HG03354 (cell line): ENCODE data around the gene OR6V1.

ENCODE experiments used
- ATAC-seq: cut with Tn5 transposase; IDR thresholded peaks from one replicate; pipeline ENCODE4 v1.9.1; 2021; ENCODE audit warnings: mild to moderate bottlenecking; ENCODE audit not compliant: unreplicated experiment, poor library complexity, severe bottlenecking

The OR6V1 gene, protein sequence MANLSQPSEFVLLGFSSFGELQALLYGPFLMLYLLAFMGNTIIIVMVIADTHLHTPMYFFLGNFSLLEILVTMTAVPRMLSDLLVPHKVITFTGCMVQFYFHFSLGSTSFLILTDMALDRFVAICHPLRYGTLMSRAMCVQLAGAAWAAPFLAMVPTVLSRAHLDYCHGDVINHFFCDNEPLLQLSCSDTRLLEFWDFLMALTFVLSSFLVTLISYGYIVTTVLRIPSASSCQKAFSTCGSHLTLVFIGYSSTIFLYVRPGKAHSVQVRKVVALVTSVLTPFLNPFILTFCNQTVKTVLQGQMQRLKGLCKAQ

DNA sequence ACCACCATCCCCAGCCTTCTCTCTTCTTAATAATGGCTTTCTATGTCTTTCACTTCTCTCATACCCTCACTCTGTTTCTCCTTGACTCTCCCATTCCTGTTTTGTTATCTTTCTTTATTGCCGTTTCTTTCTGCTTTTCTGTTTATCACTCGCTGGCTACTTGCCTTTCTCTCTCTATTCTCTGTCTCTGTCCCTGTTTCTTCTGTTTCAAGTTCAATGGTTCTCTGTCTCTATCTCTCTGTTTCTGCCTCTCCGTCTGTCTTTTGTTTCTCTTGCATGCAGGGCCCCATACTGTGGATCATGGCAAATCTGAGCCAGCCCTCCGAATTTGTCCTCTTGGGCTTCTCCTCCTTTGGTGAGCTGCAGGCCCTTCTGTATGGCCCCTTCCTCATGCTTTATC lies at the start of gene OR6V1:
OR6V1 (plus strand) TSS at position 301 of the 400 bp plus-strand sequence; CDS start at position 301, 0 bp downstream.
- no peak for ATAC-seq

DNA sequence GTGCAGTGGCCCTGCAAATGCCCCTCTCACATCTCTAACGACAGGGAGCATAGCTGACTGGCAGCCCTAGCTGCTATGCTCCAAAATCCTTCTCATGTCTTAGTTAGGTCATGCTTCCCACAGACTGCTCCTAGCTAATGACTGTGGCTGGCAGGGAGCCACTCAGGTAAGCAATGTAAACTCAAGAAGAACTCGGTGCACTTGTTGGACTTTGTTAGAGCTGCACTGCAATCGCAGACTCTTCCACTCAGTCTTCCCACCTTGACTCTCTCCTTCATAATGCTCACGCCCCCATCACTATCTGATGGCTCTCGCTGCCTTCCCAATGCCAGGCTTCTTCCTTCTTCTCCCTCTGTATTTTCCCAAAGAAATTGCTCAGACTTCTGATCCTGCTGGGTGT lies 49.2 kb upstream of the OR6V1 start:
- no peak for ATAC-seq

DNA sequence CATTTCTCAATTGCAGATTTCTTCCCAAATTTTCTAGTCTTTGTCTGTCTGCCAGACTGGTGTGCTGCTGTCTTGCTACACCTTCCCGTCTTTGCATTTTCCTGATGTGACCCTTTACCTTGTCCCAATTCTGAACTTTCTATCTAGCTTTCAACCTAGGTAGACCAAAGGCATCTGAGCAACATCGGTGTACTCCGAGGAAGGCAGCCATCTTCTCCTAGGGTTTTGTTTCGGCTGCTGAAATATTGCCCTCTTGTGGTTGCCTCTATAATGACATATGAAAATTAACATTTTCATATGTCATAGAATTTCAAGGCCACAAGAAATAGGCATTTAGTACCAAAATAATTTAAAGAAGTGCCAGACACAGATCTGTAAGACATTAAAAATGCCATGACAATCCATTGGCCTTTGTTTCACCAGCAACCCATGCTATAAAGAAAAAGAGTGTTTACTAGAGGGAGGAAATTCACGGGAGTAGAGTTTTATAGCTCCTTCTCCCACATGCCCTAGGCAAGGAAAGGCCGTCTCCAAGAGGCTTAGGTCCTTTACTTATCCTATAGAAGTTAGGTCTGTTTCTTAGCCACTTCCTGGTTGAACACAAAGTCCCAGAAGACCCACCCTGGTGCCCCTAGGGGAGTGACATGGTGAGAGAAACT lies 48.6 kb upstream of the OR6V1 start:
- ATAC-seq, result peak; percentile 71

DNA sequence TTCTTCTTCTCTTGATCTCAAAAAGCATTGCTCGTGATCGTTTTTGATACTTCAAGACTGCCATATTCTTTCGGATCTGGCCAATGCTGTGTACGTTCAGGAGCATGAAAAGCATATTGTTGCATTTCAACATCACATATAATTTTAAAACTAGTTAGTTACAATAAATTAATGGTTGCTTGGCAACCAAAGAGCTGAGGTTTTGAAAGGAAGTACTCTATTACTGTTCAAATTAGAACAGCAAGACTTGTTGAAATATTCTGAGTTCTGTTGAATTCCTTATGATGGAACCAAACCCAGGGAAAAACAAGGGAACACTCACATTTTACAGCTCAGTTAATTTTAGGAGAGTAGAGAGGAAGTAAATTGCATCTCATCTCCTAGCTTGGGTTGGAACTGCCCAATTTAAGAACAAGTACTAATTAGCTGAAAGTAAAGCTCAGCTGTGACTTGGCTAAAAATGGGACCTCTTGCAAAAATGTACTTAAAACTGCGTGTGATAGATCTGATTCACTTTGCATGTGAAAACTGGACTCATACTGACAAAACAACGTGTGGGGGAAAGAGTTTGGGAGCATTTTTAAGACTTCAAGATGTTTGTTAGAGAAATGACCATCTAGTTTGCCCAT lies 46.4 kb upstream of the OR6V1 start:
- no peak for ATAC-seq

DNA sequence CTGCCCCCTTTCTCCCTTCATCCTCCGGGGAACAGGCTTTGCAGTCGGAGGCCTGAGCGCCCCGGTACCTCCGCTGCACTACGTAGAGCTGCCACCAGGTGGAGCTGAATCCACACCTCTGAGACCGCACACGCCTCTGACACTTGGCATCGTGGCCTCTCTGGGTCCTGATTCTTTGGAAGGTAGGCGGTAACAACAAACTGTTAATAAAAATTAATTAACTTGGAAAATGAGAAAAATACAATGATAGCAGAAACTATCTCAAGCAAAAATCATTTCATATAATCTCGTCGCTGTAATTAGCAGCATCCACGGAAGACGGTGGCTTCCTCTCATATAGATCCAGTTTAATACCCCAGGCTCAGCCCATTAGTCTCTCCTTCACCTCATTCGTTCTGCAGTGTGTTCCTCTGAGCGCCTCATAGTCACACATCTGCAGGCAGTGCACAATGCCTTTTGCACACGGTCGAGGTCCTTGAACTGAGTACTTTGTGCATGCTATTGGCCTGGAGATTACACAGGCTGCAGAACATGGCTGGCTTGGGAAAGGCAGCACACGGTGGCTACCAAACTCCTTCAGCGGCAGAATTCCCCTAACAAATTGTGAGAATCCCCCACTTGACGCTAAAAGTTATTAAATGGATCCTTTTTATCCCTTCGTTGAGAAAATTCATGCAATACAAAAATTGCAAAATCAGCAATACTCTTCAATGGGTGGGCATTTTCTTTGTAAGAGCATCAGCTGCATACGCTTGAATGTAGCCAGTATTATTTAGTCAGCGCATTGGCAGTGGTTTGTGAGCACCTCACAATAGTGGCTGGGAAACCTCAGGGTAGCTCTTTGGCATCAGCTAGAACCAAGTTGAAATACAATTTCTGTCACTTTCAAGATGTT lies 43.9 kb upstream of the OR6V1 start:
- peak; percentile 90 for ATAC-seq

DNA sequence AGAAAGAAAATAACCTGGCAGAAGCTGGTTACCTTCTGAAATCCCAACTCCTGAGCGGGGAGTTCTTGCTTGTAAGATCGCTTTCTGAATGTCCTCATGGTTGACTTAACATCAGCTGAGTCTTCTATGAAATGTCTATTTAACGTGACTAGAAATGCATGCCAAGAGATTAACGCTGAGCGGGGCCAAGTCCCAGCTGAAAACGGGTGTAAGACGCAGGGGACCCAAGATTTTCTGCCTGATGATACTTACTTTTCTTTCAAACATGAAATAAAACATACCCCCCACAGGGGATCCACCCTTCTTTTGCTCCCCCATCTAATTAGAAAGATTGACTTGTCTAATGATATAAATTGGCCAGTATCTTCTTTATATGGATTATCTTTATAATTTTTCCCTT lies 40.1 kb upstream of the OR6V1 start:
- no peak for ATAC-seq

DNA sequence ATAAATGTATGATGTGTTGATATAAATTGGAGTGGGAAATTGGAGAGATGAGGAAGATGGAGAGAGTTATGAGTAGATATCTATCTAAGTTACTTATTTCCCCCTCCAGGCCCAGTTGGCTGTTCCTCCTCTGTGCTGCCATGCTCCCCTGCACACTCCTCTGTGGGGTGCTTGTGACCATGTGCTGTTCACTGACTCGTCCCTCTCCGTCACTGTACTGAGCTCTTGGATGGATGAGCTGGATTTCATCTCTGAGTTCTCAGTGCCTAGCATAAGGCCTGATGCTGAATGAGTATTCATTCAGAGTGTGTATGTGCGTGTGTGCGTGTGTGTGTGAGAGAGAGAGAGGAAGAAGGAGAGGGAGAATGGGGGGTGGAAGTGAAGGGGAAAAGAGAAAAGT lies 39.7 kb upstream of the OR6V1 start:
- ATAC-seq, result no peak

DNA sequence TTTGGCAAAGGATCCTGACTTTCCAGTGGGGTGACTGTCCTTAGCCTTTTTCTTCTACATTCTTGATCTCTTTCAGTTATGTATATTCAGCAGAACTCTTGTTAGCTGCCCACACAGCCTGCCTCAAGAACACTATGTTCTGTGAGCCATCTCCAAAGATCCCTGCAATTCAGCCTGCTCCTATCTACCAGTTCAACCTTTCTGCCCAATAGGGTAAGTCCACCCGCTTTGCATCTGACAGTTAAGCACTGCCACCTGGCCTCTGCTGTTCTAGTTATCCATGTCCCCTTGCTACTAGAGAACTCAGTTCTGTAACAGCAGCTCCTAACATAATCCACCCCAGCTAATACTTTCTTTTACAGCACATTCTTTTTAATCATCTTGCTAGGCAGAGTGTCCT lies 38.7 kb upstream of the OR6V1 start:
- ATAC-seq, result no peak

DNA sequence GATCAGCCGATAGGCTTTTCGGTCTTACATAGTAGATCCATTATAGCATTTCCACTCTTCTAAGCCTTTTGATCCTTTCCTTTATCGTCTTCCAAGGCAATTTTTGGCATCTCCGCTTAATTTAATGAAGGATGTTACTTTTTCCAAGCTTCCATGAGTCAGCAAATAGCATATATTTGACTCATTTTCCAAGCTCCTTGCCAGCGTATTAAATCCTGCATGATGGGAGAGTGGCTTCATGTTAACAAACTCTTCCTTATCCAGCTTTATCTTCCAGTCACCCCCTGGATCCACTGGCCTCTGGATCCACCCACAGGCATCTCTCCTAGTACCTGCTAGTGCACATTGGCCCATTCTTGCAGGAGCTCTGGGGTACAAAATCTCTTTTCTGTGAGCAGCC lies 38.2 kb upstream of the OR6V1 start:
- no peak for ATAC-seq

DNA sequence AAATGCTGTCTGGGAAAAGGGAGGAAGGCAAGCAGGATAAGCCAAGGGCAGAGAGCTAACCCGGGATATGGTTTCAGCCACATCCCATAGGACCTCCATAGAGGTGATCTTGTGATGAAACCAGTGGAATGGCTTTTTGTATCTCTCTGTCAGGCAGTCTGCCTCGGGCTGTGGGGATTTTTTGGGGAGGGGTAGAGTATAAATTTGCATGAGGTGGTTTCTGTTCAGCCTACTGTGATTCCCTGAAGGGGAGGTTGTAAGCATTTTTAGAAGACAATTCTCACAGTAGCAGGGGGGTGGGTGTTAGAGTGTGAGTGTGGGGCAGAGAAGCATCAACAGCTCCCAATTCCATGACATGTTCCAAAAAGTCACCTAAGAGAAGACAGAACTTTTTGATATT lies 37.1 kb upstream of the OR6V1 start:
- ATAC-seq, result peak; percentile 97

DNA sequence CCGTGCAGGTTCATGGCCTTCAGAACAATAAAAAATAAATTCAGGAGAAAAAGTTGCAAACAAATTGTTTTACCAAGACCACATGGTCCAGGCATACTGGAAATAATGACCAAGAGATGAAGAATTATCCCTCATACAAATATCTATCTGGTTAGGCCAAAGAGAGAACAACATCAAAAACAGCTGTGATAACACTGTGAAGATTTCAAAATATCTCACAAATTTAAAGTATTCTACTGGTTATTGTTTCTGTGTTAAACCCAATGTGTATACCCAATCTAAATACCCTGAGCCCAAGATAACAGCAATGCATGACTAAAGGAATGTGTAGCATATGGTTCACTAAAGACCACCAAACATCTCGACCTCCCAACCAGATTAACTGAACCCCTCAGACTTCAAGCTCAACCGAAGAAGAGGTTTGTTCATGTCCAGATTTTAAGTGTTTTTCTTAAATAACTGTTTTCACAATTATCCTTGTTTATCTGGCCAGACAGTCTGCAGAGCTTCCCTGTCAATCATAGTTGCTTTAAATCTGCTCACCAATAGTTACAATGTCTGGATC lies 36.1 kb upstream of the OR6V1 start:
- ATAC-seq, result no peak

DNA sequence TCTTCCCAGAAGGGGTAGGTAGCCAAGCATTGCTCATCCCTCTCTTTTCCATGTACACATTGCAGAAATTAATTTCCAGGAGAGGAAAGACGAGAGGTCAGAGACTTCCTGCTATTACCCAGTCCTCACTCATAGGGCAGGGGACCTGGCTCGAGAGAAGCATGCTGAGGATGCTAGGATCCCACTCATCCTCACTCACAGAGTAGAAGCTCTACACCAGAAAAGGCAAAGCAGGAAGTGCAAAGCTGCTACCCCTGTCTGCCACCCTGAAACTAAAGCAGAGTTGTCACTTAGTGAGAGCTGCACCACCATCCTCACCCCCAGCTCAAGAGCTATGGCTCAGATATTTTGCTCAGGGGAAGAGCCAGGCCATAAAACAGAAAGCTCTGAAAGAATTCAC lies 35.1 kb upstream of the OR6V1 start:
- ATAC-seq, result no peak

DNA sequence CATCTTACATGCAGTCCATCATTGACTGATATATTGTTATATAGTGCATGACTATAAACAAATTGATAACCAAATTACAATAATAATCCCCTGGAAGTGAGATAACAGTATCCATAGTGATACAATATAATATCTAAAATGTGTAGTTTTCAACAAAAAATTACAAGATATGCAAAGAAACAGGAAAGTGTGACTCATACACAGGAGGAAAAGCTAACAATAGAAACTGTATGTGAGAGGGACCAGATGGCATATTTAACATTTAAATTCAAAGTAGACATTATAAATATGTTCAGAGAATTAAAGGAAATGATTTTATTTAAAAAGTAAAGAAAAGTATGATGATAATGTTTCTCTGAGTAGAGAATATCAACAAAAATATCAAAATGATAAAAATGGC lies 33.2 kb upstream of the OR6V1 start:
- ATAC-seq, result no peak

DNA sequence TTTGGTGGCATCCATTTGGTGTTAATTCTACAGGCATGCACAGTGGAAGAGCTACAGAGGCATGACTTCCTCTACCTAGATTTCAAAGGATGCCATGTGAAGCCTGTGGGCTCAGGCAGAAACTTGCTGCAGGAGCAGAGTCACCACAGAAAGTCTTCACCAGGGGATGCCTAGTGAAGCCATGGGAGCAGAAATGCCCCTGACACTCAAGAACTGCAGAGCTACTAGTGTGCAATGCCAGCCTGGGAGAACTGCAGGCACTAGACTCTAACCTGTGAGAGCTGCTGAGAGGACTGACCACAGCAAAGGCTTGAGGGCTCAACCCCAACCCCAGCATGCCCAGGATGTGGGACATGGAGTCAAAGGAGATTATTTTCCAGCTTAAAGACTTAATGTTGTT lies 29.1 kb upstream of the OR6V1 start:
- ATAC-seq, result no peak

DNA sequence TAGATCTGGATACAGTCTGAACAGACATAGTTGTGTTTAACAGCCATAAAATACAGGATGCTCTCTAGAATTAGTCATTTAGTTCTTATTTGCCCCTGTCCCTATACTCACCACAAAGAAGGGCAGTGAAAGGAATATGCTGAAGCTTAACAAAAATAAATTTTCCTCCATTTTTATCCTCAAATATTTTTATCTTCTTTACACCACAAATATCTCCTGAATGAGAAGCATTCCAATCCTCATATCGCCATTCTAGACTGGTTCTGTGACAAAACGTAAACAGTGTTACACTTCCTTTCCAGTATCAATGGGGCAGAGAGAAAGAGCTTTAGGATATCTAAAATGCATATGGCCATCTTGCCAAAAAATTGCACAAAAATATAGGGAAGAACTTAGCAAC lies 26.8 kb upstream of the OR6V1 start:
- ATAC-seq, result no peak

DNA sequence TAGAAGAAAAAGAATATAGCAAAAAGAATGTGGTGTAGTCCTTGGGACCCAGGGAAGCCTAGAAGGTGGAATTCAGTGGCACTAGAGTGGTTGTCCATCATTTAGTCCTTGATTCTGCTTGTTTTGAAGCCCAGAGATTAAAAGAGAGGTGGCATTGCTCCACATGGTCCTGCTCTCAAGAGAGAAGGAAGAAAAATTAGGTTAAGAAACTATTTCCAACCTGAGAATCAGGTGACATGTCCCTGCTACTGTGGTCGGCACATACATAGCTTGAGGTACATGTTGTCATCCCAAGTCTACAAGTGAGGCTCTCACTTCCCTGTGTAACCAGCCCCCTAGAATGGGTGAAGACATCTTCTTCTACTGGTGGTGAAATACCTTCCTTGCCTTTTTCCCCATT lies 25.1 kb upstream of the OR6V1 start, which contains the start of gene OR9A2:
OR9A2 (minus strand) TSS at position 101 of the 400 bp plus-strand sequence; CDS start at position 101, 0 bp downstream.
- no peak for ATAC-seq

DNA sequence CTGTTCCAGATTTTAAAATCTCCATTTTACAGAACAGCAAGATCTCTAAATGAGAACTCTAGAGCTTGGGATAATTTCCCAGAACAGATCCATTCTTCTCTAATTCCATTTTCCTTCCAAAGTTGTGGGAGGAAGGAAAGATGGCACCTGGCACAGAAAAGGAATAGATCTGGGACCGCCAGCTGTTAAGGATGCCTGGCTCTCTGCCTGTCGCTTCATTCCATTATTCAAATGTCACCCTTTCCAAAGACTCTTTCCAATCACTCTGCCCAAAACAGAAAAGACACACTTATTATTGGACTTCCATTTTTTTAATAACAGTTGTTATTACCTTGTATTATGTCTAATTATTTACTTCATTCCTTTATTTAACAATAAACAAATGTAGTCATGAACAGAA lies 24.5 kb upstream of the OR6V1 start:
- no peak for ATAC-seq

DNA sequence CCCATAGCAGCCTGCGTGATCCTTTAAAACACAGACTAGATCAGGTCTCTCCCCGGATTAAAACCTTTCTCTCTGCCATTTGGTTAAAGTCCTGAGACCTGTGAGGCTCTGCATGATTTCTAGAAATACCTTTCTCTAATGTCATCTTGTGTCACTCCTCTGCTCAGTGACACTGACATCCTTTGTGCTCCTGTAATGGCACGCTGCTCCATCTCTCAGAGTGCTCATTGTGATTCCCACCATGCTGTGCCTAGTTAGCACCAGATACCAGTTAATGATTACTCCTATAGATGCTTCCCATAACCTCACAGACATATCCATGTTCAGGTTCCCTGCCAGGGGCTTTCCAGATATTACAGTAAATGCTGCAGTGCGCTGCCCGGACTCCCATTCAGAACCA lies 13.5 kb upstream of the OR6V1 start:
- no peak for ATAC-seq

DNA sequence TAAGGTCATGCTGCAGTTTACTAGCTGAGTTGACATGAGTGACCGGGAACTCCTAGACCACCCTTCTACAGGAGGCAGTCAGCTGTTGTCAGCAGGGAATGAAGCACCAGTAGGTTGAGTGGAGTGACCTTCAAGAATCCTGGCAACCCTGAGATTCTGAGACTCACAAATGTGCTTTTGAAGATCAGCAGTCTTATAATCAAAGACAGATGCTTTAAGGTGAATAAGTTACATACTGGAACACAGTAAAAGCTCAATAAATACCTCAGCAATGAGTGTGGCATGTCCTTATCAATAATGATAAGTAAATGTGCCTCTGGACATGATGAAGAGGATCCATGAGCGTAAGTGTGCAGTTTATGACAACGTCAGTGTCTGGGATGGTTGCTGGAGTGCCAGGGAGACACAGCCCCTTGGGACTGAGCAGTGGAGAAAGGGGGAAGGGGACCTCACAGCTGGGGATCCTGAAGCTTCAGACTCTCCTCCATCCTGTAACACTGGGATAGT lies 11.9 kb upstream of the OR6V1 start:
- no peak for ATAC-seq

DNA sequence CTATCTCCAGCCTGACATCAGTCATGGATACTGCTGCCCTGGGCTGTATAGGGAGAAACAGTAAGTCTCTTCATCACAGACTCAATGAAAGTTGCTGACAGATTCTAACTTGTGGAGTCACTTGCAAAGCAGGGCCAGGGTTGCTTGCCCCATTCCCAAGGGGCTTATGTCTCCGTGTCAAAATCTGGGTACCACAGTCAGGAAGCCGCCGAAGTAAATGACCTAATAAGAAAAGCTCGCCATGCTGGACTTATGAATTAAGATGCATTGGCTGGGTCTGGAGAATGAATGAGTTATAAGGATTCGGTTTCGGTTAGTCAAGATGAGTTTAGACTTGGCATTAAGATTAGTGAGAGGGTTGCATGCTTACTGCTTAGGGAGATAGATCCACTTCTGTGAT lies 10.8 kb upstream of the OR6V1 start:
- ATAC-seq, result no peak
